Activated CD8-positive, alpha-beta memory T cell treated with anti-CD3 and anti-CD28 coated beads, Interleukin-2, amount 50 U/mL, for 1 hour (primary cell): ENCODE measurements around the gene PGAP3.
"Not testable (repeated sequence)": the region's sequence is repeated elsewhere in the genome, so short reads cannot be mapped to it uniquely, and the experiment has no call there.

Source experiments
- DNase-seq: peaks from one replicate; pipeline ENCODE4 v3.0.0-alpha.2; 2020; ENCODE audit errors: extremely low read depth

The PGAP3 gene, protein sequence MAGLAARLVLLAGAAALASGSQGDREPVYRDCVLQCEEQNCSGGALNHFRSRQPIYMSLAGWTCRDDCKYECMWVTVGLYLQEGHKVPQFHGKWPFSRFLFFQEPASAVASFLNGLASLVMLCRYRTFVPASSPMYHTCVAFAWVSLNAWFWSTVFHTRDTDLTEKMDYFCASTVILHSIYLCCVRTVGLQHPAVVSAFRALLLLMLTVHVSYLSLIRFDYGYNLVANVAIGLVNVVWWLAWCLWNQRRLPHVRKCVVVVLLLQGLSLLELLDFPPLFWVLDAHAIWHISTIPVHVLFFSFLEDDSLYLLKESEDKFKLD

DNA sequence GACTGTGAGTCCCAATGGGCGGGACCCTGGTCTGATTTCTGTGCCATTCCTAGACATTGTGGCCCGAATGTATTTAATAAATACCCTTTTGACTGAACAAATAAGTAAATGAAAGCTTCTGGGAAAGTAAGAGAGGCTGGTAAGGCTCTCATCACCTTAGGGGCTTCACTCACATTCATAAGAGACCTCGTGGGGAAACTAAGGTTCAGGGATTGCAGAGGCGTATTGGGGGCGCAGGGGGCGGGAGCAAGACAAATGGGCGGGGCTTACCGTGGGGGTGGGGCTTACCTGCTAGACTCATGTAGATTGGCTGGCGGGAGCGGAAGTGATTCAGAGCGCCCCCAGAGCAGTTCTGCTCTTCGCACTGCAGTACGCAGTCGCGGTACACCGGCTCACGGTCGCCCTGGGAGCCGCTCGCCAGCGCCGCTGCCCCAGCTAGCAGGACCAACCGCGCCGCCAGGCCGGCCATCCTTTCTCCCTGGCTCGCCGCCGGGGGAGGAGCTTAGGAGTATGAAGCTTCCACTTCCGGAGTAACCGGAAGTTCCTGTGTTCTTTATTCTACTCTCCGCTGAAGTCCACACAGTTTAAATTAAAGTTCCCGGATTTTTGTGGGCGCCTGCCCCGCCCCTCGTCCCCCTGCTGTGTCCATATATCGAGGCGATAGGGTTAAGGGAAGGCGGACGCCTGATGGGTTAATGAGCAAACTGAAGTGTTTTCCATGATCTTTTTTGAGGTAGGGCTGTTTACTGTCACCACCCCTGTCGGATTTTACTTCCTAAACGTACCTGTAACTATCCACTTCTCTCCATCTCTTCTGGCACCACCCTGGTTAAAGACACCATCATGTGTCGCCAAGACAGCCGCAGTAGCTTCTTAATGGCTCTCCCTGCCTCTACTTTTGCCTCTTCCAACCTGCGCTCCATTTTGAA is at the start of gene PGAP3:
PGAP3 (minus strand) TSS at position 512 of the 929 bp plus-strand sequence; CDS start at position 469, 43 bp downstream.
- DNase-seq: peak; percentile 66

DNA sequence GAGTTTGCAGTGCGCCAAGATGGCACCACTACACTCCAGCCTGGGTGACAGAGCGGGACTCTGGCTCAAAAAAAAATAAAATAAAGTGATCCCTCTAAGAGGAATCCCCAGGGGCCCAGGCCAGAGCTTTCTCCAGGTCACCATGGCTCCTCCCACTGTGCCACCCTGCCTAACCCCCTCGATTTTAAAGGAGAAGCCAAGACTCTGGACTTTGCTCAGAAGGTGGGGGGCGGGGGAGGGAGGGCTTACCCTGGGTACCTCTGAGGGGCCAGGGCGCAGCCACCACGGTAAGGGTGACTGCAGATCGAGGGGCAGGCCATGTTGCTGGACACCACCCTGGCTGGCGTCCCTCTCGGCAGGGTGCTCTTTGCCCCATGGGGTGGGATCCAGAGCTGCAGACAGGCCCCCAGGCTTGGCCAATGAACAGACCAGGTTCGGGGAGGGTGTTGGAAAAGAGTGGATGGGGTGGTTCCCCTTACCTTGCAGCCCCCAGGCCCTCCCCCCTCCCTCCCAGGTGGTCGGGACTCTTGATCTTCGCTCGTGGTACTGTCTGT is 49.4 kb upstream of the PGAP3 start:
- DNase-seq: no peak

DNA sequence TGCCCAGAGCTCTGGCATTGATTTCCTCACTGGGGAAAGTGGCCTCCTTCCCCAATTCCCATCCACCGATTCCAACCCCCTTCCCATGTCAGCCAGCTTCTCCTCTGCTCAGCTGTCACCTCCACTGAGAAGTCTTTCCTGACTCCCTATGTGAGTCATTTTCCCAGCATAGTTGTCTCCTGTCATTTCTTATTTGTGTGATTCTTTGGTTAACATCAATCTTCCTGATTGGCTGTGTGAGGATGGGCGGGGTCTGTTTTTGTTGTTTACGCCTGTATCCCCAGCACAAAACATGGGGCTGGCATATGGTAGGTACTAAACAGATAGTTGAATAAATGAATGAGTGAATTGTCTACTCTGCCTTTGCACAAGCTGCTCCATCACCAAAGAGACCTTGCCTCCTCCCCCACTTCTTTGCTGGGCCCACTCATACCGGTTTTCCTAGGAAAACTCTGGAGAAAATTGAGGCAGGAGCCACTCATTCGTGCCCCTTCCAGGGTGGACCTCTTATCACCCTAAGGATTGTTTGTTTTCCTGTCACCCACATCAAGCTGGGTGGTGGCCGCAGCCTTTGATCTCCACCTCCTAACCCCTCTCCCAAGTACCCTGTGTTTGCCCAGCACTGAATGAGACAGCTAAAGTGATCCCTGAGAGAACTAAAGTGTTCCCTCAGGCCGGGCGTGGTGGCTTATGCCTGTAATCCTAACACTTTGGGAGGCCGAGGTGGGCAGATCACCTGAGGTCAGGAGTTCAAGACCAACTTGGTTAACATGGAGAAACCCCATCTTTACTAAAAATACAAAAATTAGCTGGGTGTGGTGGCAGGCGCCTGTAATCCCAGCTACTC is 48.7 kb upstream of the PGAP3 start:
- no peak for DNase-seq

GRCh38 chr17:39735882-39736281 is 48.0 kb upstream of the PGAP3 start:
- DNase-seq: no peak

- no peak for DNase-seq
Observed at GRCh38 chr17:39732586-39732985, 44.7 kb upstream of the PGAP3 start.

DNA sequence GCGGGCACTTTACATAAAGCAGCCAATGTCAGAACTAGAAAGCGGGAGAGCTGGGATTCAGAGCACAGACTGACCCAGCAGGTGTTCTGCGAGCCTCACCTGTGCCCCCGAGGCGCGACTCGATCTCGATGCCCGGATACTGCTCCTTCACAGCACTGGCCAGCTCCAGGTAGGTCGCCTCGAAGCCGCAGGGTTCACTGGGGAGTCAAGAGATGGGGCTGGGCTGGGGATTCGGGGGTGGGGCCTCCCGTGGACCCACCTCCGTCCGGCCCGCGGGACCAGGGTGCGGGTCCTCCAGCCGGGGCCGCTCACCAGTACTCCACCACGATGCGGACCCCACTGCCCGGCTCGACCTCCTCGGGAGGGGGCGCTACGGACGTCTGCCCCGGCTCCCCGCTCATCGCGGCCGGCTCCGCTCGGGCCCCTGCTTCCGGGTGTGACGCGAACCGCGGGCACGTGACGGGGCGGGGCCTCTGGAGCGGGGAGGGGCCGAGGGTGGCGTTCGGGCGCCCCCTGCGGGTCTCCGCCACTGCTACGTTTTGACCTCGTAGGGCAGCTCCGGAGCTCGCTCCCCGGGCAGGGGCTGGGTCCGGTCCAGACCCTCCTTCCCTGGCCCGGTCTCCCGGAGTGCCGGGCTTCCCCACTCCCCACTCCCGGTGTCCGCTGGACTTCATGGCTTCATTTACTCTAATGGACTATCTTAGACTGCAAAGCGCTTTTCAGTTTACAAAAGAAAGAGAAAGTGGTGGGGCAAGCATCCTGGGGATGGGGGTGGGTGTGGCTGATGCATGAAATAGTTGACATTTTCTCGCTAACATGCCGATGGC is 42.5 kb upstream of the PGAP3 start, which contains the start of gene MIEN1:
MIEN1 (minus strand) TSS at position 438 of the 827 bp plus-strand sequence; CDS start at position 401, 37 bp downstream.
- peak; percentile 77 for DNase-seq

- no peak for DNase-seq
Observed at GRCh38 chr17:39729280-39729851, 41.5 kb upstream of the PGAP3 start.

DNA sequence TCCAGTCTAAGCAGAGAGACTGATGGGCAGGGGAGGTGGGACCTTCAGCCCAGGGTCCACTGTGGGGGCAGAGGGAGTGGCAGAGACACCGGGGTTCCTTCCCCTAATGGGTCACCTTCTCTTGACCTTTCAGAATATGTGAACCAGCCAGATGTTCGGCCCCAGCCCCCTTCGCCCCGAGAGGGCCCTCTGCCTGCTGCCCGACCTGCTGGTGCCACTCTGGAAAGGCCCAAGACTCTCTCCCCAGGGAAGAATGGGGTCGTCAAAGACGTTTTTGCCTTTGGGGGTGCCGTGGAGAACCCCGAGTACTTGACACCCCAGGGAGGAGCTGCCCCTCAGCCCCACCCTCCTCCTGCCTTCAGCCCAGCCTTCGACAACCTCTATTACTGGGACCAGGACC is 39.7 kb upstream of the PGAP3 start:
- DNase-seq: no peak

DNA sequence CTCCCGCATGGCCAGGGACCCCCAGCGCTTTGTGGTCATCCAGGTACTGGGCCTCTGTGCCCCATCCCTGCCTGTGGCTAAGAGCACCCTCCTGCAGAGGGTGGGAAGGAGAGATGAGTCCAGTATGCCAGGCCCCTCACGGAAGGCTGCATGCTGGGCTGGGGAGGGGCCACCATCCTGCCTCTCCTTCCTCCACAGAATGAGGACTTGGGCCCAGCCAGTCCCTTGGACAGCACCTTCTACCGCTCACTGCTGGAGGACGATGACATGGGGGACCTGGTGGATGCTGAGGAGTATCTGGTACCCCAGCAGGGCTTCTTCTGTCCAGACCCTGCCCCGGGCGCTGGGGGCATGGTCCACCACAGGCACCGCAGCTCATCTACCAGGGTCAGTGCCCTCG is 38.8 kb upstream of the PGAP3 start:
- no peak for DNase-seq

DNA sequence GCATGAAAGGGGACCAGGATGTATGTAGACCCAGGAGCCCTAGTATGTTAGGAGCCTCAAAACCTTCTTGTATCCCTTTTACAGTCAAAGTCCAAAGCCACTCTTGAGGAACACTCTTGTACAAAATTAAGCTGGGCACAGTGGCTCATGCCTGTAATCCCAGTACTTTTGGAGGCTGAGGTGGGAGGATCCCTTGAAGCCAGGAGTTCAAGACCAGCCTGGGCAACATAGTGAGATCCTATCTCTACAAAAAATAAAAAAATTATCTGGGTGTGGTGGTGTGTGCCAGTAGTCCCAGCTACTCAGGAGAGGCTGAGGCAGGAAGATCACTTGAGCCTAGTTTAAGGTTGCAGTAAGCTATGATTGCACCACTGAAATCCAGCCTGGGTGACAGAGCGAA is 38.1 kb upstream of the PGAP3 start:
- not testable (repeated sequence) for DNase-seq

GRCh38 chr17:39724731-39725130 is 36.9 kb upstream of the PGAP3 start:
- DNase-seq: no peak

DNA sequence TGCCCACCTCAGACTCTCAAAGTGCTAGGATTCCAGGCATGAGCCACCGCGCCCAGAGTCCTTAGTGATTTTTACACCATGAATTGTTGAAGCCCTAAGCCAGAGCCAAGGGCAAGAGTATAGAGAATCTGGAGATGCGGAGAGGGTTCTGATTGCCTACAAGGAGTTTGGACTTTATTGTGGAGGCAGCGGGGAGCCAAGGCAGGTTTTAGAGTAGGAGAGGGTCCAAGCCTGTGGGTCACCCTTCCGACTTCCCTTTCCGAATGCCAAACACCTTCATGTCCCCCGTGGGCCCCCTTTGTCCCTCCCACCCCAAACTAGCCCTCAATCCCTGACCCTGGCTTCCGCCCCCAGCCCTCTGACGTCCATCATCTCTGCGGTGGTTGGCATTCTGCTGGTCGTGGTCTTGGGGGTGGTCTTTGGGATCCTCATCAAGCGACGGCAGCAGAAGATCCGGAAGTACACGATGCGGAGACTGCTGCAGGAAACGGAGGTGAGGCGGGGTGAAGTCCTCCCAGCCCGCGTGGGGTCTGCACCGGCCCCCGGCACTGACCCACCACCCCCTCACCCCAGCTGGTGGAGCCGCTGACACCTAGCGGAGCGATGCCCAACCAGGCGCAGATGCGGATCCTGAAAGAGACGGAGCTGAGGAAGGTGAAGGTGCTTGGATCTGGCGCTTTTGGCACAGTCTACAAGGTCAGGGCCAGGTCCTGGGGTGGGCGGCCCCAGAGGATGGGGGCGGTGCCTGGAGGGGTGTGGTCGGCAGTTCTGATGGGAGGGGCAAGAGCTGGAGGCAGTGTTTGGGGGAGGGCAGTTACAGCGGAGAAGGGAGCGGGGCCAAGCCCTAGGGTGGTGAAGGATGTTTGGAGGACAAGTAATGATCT is 35.4 kb upstream of the PGAP3 start:
- no peak for DNase-seq

- DNase-seq: no peak
Observed at GRCh38 chr17:39722104-39722503, 34.2 kb upstream of the PGAP3 start.

DNA sequence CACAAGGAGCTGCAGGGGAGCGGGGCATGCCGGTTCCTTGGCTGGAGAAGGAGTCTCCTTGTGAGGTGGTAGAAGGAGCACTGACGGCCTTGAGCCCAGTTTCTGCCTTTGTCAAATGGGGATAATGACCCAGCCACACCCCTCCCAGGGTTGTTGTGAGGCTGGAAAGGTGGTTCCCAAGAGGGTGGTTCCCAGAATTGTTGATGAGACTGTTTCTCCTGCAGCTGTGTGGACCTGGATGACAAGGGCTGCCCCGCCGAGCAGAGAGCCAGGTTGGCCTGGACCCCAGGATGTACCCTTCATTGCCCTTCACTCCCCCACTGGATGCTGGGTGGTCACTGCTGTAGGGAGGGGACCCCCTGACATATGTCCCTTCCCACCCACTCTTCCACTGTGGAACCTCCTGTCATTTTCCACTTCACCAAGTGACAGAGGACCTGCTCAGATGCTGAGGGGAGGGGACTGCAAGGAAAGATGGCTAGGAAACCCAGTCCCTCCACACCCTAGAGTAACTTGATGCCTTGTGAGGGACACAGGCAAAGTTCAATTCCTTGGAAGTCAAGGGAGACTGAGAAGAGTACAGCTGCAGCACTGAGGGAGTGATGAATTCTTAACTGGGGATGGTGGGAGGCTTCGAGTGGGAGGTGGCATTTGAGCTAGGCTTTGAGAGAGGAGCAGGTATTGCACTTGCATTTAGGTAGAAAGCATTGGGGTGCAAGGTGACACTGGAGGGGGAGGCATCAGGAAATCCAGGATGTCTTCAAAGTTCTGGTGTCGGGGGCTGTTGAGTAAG is 31.9 kb upstream of the PGAP3 start:
- DNase-seq: no peak

DNA sequence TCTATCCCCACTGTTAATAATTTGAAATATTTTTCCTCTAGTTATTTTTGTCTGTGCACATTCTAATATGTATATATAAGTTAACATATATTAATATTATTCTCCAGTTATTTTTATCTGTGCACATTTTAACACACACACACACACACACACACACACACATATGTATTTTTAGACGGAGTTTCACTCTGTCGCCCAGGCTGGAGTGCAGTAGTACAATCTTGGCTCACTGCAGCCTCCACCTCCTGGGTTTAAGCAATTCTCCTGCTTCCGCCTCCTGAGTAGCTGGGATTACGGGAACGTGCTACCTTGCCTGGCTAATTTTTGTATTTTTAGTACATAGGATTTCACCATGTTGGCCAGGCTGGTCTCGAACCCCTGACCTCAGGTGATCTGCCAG is 29.8 kb upstream of the PGAP3 start:
- no peak for DNase-seq

DNA sequence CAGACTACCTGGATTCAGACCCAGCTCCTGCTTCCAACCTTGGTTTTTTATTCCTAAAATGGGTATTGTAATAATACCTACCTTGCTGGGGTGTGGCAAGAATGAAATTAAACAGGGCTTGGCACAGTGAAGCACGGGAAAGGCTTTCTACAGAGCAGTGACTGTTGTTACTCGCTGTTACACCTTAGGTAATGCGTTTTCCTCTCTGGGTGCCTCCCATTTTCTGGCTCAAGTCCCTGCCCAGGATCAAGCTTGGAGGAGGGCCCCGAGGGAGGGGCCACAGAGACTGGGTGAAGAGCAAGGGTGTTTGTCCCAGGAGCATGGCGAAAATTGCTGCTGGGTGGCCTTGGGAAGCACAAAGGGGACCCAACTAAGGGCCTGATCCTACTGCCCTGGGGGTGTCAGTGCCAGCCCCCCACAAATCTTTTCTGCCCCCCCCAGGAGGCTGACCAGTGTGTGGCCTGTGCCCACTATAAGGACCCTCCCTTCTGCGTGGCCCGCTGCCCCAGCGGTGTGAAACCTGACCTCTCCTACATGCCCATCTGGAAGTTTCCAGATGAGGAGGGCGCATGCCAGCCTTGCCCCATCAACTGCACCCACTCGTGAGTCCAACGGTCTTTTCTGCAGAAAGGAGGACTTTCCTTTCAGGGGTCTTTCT is 29.2 kb upstream of the PGAP3 start:
- no peak for DNase-seq

DNA sequence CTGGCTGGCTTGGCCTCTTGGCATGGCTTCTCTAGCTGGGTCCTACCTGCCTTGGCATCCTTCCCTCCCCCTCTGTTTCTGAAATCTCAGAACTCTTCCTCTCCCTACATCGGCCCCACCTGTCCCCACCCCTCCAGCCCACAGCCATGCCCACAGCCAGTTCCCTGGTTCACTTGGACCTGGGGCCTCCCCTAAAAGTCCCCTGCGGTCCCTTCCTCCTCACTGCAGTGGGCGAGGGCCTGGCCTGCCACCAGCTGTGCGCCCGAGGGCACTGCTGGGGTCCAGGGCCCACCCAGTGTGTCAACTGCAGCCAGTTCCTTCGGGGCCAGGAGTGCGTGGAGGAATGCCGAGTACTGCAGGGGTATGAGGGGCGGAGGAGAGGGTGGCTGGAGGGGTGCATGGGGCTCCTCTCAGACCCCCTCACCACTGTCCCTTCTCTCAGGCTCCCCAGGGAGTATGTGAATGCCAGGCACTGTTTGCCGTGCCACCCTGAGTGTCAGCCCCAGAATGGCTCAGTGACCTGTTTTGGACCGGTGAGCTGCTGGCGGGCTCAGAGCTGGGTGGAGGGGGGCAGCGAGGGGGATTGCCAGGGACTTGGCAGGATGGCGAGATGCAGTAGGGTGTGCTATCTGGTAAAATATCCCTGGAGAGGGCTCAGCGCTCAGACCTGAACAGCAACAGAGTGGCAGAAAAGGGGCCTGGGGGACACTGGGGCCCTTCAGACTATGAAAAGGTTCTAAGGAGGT is 28.4 kb upstream of the PGAP3 start:
- DNase-seq: no peak
